Measurements from ENCODE around the gene CBLL1. TPM values are rescaled to one million over a fixed set of nuclear protein-coding genes. Genes with fewer than 3 reads are reported as not detected.

CBLL1 gene
- total RNA-seq, 1 experiment from 2014 or later = 35.0 TPM

DNA sequence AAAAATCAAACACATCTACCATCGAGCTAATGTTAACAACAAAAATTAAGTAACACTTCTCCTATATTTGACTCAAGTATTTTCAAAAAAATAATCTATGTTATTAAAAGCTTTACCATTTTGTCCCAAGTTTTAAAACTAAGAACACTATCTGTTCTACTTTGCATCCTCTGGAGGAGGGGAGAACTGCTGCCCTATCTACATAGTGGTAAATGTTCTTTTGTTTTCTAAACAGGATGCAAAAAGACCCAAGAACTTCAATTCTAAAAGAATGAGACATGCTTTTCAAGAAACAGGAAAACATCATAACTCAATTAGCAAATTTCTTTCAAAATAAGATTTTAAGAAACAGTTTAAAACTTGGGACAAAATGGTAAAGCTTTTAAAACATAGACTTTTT is 44.3 kb downstream of the CBLL1 start:
- BruUV-seq (replicated peaks) = no TSS peak
- POLR2A ChIA-PET = no interaction called here
- intact Hi-C loops (cut with micrococcal nuclease) = no loop called here
- no peaks in the 10 kb centered on the region for H3K36me3 ChIP-seq (ENCODE audit: control insufficient read depth in 1 of 2, insufficient read depth in 2 of 2, low read length in 2 of 2)
- no peaks in the 10 kb centered on the region for H3K9me2 ChIP-seq (ENCODE audit: insufficient read depth)
- H3K4me3 ChIP-seq (replicated peaks in 1 of 2; ENCODE audit: low read depth in 1 of 2, low read length in 2 of 2) = no peak overlapping the region
- no peak overlapping the region for H3K4me2 ChIP-seq (ENCODE audit: low read length)
- no peak for TF ChIP-seq ZNF274 (IDR thresholded peaks at IDR 0.05; ENCODE audit: low read depth, low read length)
- no peak for TF ChIP-seq ZFX (IDR thresholded peaks at IDR 0.05)
- TF ChIP-seq FOSL1 (IDR thresholded peaks at IDR 0.05; ENCODE audit: low read depth) = no peak
- TF ChIP-seq, protein P1, sequence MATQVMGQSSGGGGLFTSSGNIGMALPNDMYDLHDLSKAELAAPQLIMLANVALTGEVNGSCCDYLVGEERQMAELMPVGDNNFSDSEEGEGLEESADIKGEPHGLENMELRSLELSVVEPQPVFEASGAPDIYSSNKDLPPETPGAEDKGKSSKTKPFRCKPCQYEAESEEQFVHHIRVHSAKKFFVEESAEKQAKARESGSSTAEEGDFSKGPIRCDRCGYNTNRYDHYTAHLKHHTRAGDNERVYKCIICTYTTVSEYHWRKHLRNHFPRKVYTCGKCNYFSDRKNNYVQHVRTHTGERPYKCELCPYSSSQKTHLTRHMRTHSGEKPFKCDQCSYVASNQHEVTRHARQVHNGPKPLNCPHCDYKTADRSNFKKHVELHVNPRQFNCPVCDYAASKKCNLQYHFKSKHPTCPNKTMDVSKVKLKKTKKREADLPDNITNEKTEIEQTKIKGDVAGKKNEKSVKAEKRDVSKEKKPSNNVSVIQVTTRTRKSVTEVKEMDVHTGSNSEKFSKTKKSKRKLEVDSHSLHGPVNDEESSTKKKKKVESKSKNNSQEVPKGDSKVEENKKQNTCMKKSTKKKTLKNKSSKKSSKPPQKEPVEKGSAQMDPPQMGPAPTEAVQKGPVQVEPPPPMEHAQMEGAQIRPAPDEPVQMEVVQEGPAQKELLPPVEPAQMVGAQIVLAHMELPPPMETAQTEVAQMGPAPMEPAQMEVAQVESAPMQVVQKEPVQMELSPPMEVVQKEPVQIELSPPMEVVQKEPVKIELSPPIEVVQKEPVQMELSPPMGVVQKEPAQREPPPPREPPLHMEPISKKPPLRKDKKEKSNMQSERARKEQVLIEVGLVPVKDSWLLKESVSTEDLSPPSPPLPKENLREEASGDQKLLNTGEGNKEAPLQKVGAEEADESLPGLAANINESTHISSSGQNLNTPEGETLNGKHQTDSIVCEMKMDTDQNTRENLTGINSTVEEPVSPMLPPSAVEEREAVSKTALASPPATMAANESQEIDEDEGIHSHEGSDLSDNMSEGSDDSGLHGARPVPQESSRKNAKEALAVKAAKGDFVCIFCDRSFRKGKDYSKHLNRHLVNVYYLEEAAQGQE (IDR thresholded peaks at IDR 0.05; ENCODE audit: low read depth) = no peak
- TF ChIP-seq, protein P2, sequence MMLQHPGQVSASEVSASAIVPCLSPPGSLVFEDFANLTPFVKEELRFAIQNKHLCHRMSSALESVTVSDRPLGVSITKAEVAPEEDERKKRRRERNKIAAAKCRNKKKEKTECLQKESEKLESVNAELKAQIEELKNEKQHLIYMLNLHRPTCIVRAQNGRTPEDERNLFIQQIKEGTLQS (IDR thresholded peaks at IDR 0.05) = no peak
- TF ChIP-seq TCF7L2 (IDR thresholded peaks at IDR 0.05; ENCODE audit: borderline replicate concordance, extremely low read depth, insufficient read depth, insufficient read length) = no peak
- no peak overlapping the region for H3K27ac ChIP-seq (ENCODE audit: low read depth, low read length)
- no peaks in the 10 kb centered on the region for H3K27me3 ChIP-seq (ENCODE audit: insufficient read depth, low read length)
- no peaks in the 10 kb centered on the region for H3K9me3 ChIP-seq (ENCODE audit: control insufficient read depth in 1 of 2, insufficient read depth in 1 of 2, low read depth in 1 of 2, low read length in 2 of 2)
- H2AFZ ChIP-seq (ENCODE audit: low read depth, low read length, poor library complexity, severe bottlenecking) = no peak overlapping the region
- H4K20me1 ChIP-seq (ENCODE audit: insufficient read depth) = no peaks in the 10 kb centered on the region
- DNase-seq (ENCODE audit: low read depth, low spot score) (no peak), ATAC-seq (no peak)
- no peaks in the 10 kb centered on the region for H3K4me1 ChIP-seq (ENCODE audit: control insufficient read depth in 1 of 2, insufficient read depth in 2 of 2, low read length in 2 of 2)
- H3K79me2 ChIP-seq (ENCODE audit: insufficient read depth, low read length) = no peaks in the 10 kb centered on the region
- RAD21 ChIA-PET (ENCODE audit: low non-redundant PET in 1 of 2, low total read pairs in 2 of 2, uncharacterized antibody in 2 of 2, unreplicated experiment in 2 of 2) = no interaction called here
- H3K9ac ChIP-seq (ENCODE audit: low read length) = no peak overlapping the region
- CTCF ChIA-PET = no interaction called here

DNA sequence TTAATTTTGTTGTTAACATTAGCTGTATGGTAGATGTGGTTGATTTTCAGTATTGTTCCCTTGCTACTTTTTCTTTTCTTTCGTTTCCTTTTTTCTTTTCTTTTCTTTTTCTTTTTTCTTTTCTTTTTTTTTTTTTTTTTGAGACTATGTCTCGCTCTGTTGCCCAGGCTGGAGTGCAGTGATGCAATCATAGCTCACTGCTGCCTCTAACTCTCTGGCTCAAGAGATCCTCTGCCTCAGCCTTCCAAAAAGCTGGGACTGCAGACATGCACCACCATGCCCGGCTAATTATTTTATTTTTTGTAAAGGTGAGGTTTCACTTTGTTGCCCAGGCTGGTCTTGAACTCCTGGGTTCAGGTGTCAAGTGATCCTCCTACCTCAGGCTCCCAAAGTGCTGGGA is 44.7 kb downstream of the CBLL1 start:
- Histone ChIP-seq H3K36me3 (ENCODE audit: control insufficient read depth in 1 of 2, insufficient read depth in 2 of 2, low read length in 2 of 2) (no peaks in the 10 kb centered on the region), H3K9me3 (ENCODE audit: control insufficient read depth in 1 of 2, insufficient read depth in 1 of 2, low read depth in 1 of 2, low read length in 2 of 2) (no peaks in the 10 kb centered on the region), H3K4me3 (replicated peaks in 1 of 2; ENCODE audit: low read depth in 1 of 2, low read length in 2 of 2) (no peak overlapping the region), H3K27ac (ENCODE audit: low read depth, low read length) (no peak overlapping the region), H3K4me1 (ENCODE audit: control insufficient read depth in 1 of 2, insufficient read depth in 2 of 2, low read length in 2 of 2) (no peaks in the 10 kb centered on the region), H3K9ac (ENCODE audit: low read length) (no peak overlapping the region), H4K20me1 (ENCODE audit: insufficient read depth) (no peaks in the 10 kb centered on the region), H3K4me2 (ENCODE audit: low read length) (no peak overlapping the region), H2AFZ (ENCODE audit: low read depth, low read length, poor library complexity, severe bottlenecking) (no peak overlapping the region), H3K9me2 (ENCODE audit: insufficient read depth) (no peaks in the 10 kb centered on the region), H3K27me3 (ENCODE audit: insufficient read depth, low read length) (no peaks in the 10 kb centered on the region), H3K79me2 (ENCODE audit: insufficient read depth, low read length) (no peaks in the 10 kb centered on the region)
- BruUV-seq (replicated peaks) = no TSS peak
- no peak for DNase-seq (ENCODE audit: low read depth, low spot score)
- no peak for ATAC-seq
- POLR2A ChIA-PET = interaction anchor here (0.7 kb wide), 1 partner anchor 17 kb away, joined by 3 read pairs; no protein-coding TSS in a partner anchor
- RAD21 ChIA-PET (ENCODE audit: low non-redundant PET in 1 of 2, low total read pairs in 2 of 2, uncharacterized antibody in 2 of 2, unreplicated experiment in 2 of 2) = no interaction called here
- intact Hi-C loops (cut with micrococcal nuclease) = no loop called here
- CTCF ChIA-PET = no interaction called here
- TF ChIP-seq POLR2A (IDR thresholded peaks at IDR 0.05; ENCODE audit: borderline replicate concordance, extremely low read depth, insufficient read depth, insufficient read length) (no peak), EZH2 (IDR thresholded peaks at IDR 0.05) (no peak), ZNF274 (IDR thresholded peaks at IDR 0.05; ENCODE audit: low read depth, low read length) (no peak), JUND (IDR thresholded peaks at IDR 0.05) (no peak), CBX3 (IDR thresholded peaks at IDR 0.05; ENCODE audit: low read depth) (no peak), SP1 (IDR thresholded peaks at IDR 0.05; ENCODE audit: low read depth) (no peak)
- TF ChIP-seq, protein P1 (IDR thresholded peaks at IDR 0.05; ENCODE audit: low read depth) = no peak
- TF ChIP-seq, protein P3, sequence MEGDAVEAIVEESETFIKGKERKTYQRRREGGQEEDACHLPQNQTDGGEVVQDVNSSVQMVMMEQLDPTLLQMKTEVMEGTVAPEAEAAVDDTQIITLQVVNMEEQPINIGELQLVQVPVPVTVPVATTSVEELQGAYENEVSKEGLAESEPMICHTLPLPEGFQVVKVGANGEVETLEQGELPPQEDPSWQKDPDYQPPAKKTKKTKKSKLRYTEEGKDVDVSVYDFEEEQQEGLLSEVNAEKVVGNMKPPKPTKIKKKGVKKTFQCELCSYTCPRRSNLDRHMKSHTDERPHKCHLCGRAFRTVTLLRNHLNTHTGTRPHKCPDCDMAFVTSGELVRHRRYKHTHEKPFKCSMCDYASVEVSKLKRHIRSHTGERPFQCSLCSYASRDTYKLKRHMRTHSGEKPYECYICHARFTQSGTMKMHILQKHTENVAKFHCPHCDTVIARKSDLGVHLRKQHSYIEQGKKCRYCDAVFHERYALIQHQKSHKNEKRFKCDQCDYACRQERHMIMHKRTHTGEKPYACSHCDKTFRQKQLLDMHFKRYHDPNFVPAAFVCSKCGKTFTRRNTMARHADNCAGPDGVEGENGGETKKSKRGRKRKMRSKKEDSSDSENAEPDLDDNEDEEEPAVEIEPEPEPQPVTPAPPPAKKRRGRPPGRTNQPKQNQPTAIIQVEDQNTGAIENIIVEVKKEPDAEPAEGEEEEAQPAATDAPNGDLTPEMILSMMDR (IDR thresholded peaks at IDR 0.05 in 2 of 3, conservative IDR thresholded peaks at IDR 0.05 in 1 of 3; ENCODE audit: borderline replicate concordance in 1 of 3, insufficient read depth in 1 of 3, low read depth in 2 of 3, low read length in 2 of 3) = no peak
